IPS-11a (cell line): ENCODE data around the gene FBXL17.
"Not testable (repeated sequence)": the region's sequence is repeated elsewhere in the genome, so short reads cannot be mapped to it uniquely, and the experiment has no call there.

ENCODE experiments used
- H3K4me3 ChIP-seq: one replicate; pipeline ENCODE4 v1.5.1; 2013; ENCODE audit warnings: low read depth, low read length, control low read depth

FBXL17 gene

GRCh38 chr5:108381954-108382783 lies at the start of gene FBXL17:
FBXL17 (minus strand) TSS chr5:108382098.
- H3K4me3 ChIP-seq = peak within 1 kb of the TSS; percentile 85

GRCh38 chr5:108430931-108431608 lies 49.2 kb upstream of the FBXL17 start:
- H3K4me3 ChIP-seq = no peak overlapping the region

- no peak overlapping the region for H3K4me3 ChIP-seq
These were observed 39.8 kb upstream of the FBXL17 start for GRCh38 chr5:108421713-108422112.

GRCh38 chr5:108420755-108421154 lies 38.9 kb upstream of the FBXL17 start:
- H3K4me3 ChIP-seq = no peak overlapping the region

GRCh38 chr5:108420158-108420557 lies 38.3 kb upstream of the FBXL17 start:
- H3K4me3 ChIP-seq = no peak overlapping the region

GRCh38 chr5:108418197-108418596 lies 36.3 kb upstream of the FBXL17 start:
- no peak overlapping the region for H3K4me3 ChIP-seq

GRCh38 chr5:108417166-108417670 lies 35.3 kb upstream of the FBXL17 start:
- H3K4me3 ChIP-seq = no peak overlapping the region

GRCh38 chr5:108415726-108416125 lies 33.8 kb upstream of the FBXL17 start:
- no peak overlapping the region for H3K4me3 ChIP-seq

- H3K4me3 ChIP-seq = no peak overlapping the region
These were observed 27.9 kb upstream of the FBXL17 start for GRCh38 chr5:108409786-108410185.

GRCh38 chr5:108405201-108405600 lies 23.3 kb upstream of the FBXL17 start:
- H3K4me3 ChIP-seq = not testable (repeated sequence)

GRCh38 chr5:108398964-108399363 lies 17.1 kb upstream of the FBXL17 start:
- H3K4me3 ChIP-seq = no peak overlapping the region

GRCh38 chr5:108396837-108397236 lies 14.9 kb upstream of the FBXL17 start:
- not testable (repeated sequence) for H3K4me3 ChIP-seq

- no peak overlapping the region for H3K4me3 ChIP-seq
These were observed 5.9 kb upstream of the FBXL17 start for GRCh38 chr5:108387758-108388157.

GRCh38 chr5:108386345-108387061 lies 4.6 kb upstream of the FBXL17 start:
- no peak overlapping the region for H3K4me3 ChIP-seq

GRCh38 chr5:108384741-108385140 lies 2.8 kb upstream of the FBXL17 start:
- no peak overlapping the region for H3K4me3 ChIP-seq

GRCh38 chr5:108382784-108383330 lies 959 bp upstream of the FBXL17 start:
- peak overlapping the region; percentile 85 for H3K4me3 ChIP-seq

- peak overlapping the region; percentile 85 for H3K4me3 ChIP-seq
These were observed 446 bp downstream of the FBXL17 start for GRCh38 chr5:108381350-108381953.

GRCh38 chr5:108380531-108381349 lies 1.2 kb downstream of the FBXL17 start:
- H3K4me3 ChIP-seq = peak overlapping the region; percentile 85

- peak overlapping the region; percentile 63 for H3K4me3 ChIP-seq
These were observed 2.0 kb downstream of the FBXL17 start for GRCh38 chr5:108379722-108380530.
